CD4-positive, alpha-beta T cell (primary cell): ENCODE data around the gene TPP2. TPM values are rescaled to one million over a fixed set of nuclear protein-coding genes. Genes with fewer than 3 reads are reported as not detected.

ENCODE experiments used
- ATAC-seq: fragments of 200-7000 bp; cut with Tn5 transposase; one replicate; pipeline ENCODE4 v1.10.0; 2022; ENCODE audit warnings: mild to moderate bottlenecking; ENCODE audit not compliant: poor library complexity
- CTCF ChIA-PET: fragments of 350-600 bp; sonication (Branson Sonifier 250); formaldehyde crosslinking; loops from one replicate; lab custom pipeline; 2021; ENCODE audit warnings: antibody characterized with exemption, inconsistent platforms; lab: Charles Lee
- POLR2A ChIA-PET: fragments of 350-600 bp; sonication (Branson Sonifier 250); formaldehyde crosslinking; loops from one replicate; lab custom pipeline; 2021; ENCODE audit warnings: antibody characterized with exemption, inconsistent platforms; lab: Charles Lee
- DNase-seq, 14 experiments: peaks; one replicate each; pipeline ENCODE4 v3.0.0-alpha.2; 2013 to 2020; ENCODE audit warnings: mixed read lengths in 2 of 14
- H3K27ac ChIP-seq, 2 donors: one replicate each; pipeline versions ENCODE4 v1.5.1 to v1.7.0; 2013; ENCODE audit warnings: low read length in 2 of 2, low read depth in 1 of 2, mild to moderate bottlenecking in 1 of 2
- H3K27me3 ChIP-seq, 2 experiments: 1 replicate in 1 of 2; 2 replicates in 1 of 2; pipeline versions ENCODE4 v1.6.1 to v1.7.0; 2013; ENCODE audit warnings: low read length in 2 of 2, control low read depth in 1 of 2, mild to moderate bottlenecking in 1 of 2, moderate library complexity in 1 of 2; ENCODE audit not compliant: insufficient read depth in 2 of 2, control insufficient read depth in 1 of 2
- H3K36me3 ChIP-seq: one replicate; pipeline ENCODE4 v1.6.1; 2013; ENCODE audit warnings: low read length, control low read depth; ENCODE audit not compliant: insufficient read depth
- H3K4me1 ChIP-seq: one replicate; pipeline ENCODE4 v1.6.1; 2013; ENCODE audit warnings: low read length, control low read depth; ENCODE audit not compliant: insufficient read depth
- H3K4me3 ChIP-seq: one replicate; pipeline ENCODE4 v1.5.1; 2013; ENCODE audit warnings: mild to moderate bottlenecking, low read length, moderate library complexity
- H3K9me3 ChIP-seq, 2 experiments: 1 replicate in 1 of 2; 2 replicates in 1 of 2; pipeline versions ENCODE4 v1.6.1 to v1.7.0; 2013; ENCODE audit warnings: low read length in 2 of 2, mild to moderate bottlenecking in 2 of 2, control low read depth in 1 of 2, moderate library complexity in 1 of 2; ENCODE audit not compliant: control insufficient read depth in 1 of 2, insufficient read depth in 1 of 2
- H3K27ac Mint-ChIP-seq: one replicate; pipeline ENCODE4 v1.8.0; 2020; ENCODE audit warnings: mixed read lengths
- H3K27me3 Mint-ChIP-seq: one replicate; pipeline ENCODE4 v1.8.0; 2021; ENCODE audit warnings: mixed read lengths
- H3K36me3 Mint-ChIP-seq: one replicate; pipeline ENCODE4 v1.8.0; 2021; ENCODE audit warnings: low read depth, mixed read lengths
- H3K4me1 Mint-ChIP-seq: one replicate; pipeline ENCODE4 v1.8.0; 2021; ENCODE audit warnings: low read depth, mixed read lengths
- H3K4me3 Mint-ChIP-seq: one replicate; pipeline ENCODE4 v1.8.0; 2020; ENCODE audit warnings: mild to moderate bottlenecking, mixed read lengths
- H3K9me3 Mint-ChIP-seq: one replicate; pipeline ENCODE4 v1.8.0; 2020; ENCODE audit warnings: mixed read lengths
- intact Hi-C, 2 experiments: fragments of 100-400 bp; cut with DNase I in 1 of 2; cut with micrococcal nuclease in 1 of 2; formaldehyde crosslinking; loops; one replicate each; pipeline versions ENCODE4 v1.15.1 to v1.9.0; 2023 to 2025; cut with DNase I, micrococcal nuclease
- total RNA-seq, 174 experiments: library from RNA in 2 of 174; stranded (reverse) in 2 of 174; gene quantifications; one replicate each; pipeline ENCODE4 v1.2.3 and lab custom pipeline; 2021 to 2026
- TF ChIP-seq, protein P1 (sequence below): fragments of 200-600 bp; IDR thresholded peaks from one replicate; pipeline ENCODE4 v1.8.0; 2022; ENCODE audit warnings: antibody characterized with exemption, mild to moderate bottlenecking

TPP2 gene
- total RNA-seq, 2 experiments from 2014 or later, result 146 to 147 TPM

- H3K27me3 Mint-ChIP-seq, result no peaks in the 10 kb centered on the region
- Histone ChIP-seq H3K36me3 (peaks cover 21% of the 10 kb centered on the region), H3K4me1 (peaks cover 9% of the 10 kb centered on the region), H3K27me3 (no peaks in the 10 kb centered on the region), H3K27ac (no peak overlapping the region), H3K4me3 (no peak overlapping the region), H3K9me3 (no peaks in the 10 kb centered on the region)
- TF ChIP-seq, protein P1, sequence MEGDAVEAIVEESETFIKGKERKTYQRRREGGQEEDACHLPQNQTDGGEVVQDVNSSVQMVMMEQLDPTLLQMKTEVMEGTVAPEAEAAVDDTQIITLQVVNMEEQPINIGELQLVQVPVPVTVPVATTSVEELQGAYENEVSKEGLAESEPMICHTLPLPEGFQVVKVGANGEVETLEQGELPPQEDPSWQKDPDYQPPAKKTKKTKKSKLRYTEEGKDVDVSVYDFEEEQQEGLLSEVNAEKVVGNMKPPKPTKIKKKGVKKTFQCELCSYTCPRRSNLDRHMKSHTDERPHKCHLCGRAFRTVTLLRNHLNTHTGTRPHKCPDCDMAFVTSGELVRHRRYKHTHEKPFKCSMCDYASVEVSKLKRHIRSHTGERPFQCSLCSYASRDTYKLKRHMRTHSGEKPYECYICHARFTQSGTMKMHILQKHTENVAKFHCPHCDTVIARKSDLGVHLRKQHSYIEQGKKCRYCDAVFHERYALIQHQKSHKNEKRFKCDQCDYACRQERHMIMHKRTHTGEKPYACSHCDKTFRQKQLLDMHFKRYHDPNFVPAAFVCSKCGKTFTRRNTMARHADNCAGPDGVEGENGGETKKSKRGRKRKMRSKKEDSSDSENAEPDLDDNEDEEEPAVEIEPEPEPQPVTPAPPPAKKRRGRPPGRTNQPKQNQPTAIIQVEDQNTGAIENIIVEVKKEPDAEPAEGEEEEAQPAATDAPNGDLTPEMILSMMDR, result no peak
- ATAC-seq, result no peak
- no peak for DNase-seq
- H3K36me3 Mint-ChIP-seq, result peaks cover 24% of the 10 kb centered on the region
- H3K4me3 Mint-ChIP-seq, result no peak overlapping the region
- H3K27ac Mint-ChIP-seq, result peak overlapping the region; percentile 4
- ChIA-PET CTCF (no interaction called here), POLR2A (interaction anchor here (3.0 kb wide), 1 partner anchor 87 kb away, joined by 14 read pairs; the partner anchor contains the start of gene TPP2)
- intact Hi-C loops, result loop anchor here (5.0 to 10.0 kb wide), 3 partner anchors 90 to 165 kb away; partner anchors contain the start of genes TEX30 (in 2 of the 2) and ERCC5 (in 1 of the 2)
- peaks cover 31% of the 10 kb centered on the region for H3K4me1 Mint-ChIP-seq
- no peaks in the 10 kb centered on the region for H3K9me3 Mint-ChIP-seq
These were observed 85.9 kb downstream of the TPP2 start for GRCh38 chr13:102682727-102683126.

DNA sequence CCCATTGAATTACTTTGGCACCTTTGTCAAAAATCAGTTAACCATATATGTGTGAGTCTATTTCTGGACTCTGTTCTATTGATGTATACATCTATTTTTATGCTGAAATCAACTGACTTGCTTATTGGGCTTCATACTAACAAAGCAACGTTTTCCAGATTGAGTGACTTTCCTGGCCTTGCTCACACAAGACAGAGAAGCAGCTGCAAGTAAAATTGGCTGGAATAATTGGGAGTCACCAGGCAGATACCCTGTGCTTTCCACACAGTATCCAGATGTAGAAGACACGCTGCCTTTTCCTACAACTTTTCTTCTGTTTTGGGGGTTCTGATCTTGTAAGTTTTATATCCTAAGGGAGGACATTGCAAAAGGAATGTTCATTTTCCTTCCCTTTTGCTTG, 86.9 kb downstream of the TPP2 start:
- H3K27me3 ChIP-seq, result no peaks in the 10 kb centered on the region
- ChIA-PET POLR2A (no interaction called here), CTCF (no interaction called here)
- peaks cover 13% of the 10 kb centered on the region for H3K4me1 ChIP-seq
- Mint-ChIP-seq H3K27me3 (no peaks in the 10 kb centered on the region), H3K9me3 (no peaks in the 10 kb centered on the region), H3K27ac (no peak overlapping the region), H3K4me1 (peaks cover 31% of the 10 kb centered on the region), H3K36me3 (peaks cover 15% of the 10 kb centered on the region), H3K4me3 (no peak overlapping the region)
- intact Hi-C loops, result loop anchor here (5.0 to 10.0 kb wide), 3 partner anchors 89 to 164 kb away; partner anchors contain the start of genes TEX30 (in 2 of the 2) and ERCC5 (in 1 of the 2)
- H3K4me3 ChIP-seq, result no peak overlapping the region
- peaks cover 13% of the 10 kb centered on the region for H3K36me3 ChIP-seq
- no peak overlapping the region for H3K27ac ChIP-seq
- ATAC-seq, result no peak
- DNase-seq, result no peak
- TF ChIP-seq, protein P1, result no peak
- no peaks in the 10 kb centered on the region for H3K9me3 ChIP-seq

DNA sequence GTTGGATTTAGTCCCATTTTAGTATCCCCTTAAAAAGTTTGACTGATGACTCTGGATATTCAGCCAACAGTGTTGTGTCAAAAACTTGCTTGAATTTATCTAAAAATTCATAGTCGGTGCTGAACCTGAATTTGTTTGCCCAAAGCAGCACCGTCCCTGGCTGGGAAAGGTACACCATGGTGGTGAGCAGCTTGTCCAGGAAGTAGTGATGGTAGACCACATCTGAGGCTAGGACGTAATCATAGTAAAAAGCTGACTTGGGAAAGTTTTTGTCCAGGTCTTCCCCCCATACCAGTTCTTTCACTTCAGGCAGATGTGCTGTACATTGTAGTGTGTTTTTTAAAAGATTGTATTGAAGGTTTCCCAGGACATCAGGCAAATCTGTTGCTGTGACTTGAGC, 89.2 kb downstream of the TPP2 start:
- no peak overlapping the region for H3K4me3 Mint-ChIP-seq
- ATAC-seq, result no peak
- H3K4me1 Mint-ChIP-seq, result peaks cover 24% of the 10 kb centered on the region
- H3K27ac Mint-ChIP-seq, result no peak overlapping the region
- ChIA-PET POLR2A (interaction anchor here (1.1 kb wide), 2 partner anchors 39 to 159 kb away, joined by 3 read pairs; no protein-coding TSS in a partner anchor), CTCF (no interaction called here)
- intact Hi-C loops, result loop anchor here in 1 of 2 experiments (10.0 kb wide), 1 partner anchor 89 kb away; the partner anchor contains the start of gene TEX30
- no peaks in the 10 kb centered on the region for H3K36me3 ChIP-seq
- H3K27ac ChIP-seq, result no peak overlapping the region
- H3K4me3 ChIP-seq, result no peak overlapping the region
- TF ChIP-seq, protein P1, result no peak
- no peaks in the 10 kb centered on the region for H3K9me3 Mint-ChIP-seq
- H3K9me3 ChIP-seq, result no peaks in the 10 kb centered on the region
- DNase-seq, result peak in 3 of 14 experiments; percentile 10 to 41 (median 33)
- H3K4me1 ChIP-seq, result peaks cover 13% of the 10 kb centered on the region
- H3K27me3 ChIP-seq, result no peaks in the 10 kb centered on the region
- no peaks in the 10 kb centered on the region for H3K36me3 Mint-ChIP-seq
- H3K27me3 Mint-ChIP-seq, result peaks cover 4% of the 10 kb centered on the region
